SK-N-SH (cell line): ENCODE measurements around the gene PRKCI. TPM values are rescaled to one million over a fixed set of nuclear protein-coding genes. Genes with fewer than 3 reads are reported as not detected.
"Not testable (repeated sequence)": the region's sequence is repeated elsewhere in the genome, so short reads cannot be mapped to it uniquely, and the experiment has no call there.

ENCODE experiments used
- CTCF ChIA-PET: fragments of 300-600, 350-600 bp; formaldehyde crosslinking; extraction: SDS; loops from one replicate; lab custom pipeline; 2021; lab: Yijun Ruan, JAX
- POLR2A ChIA-PET: fragments of 350-600 bp; sonication (Branson Sonifier 250); formaldehyde crosslinking; extraction: SDS; loops from one replicate; lab custom pipeline; 2020; ENCODE audit warnings: antibody characterized with exemption, inconsistent platforms; lab: Yijun Ruan, JAX
- DNase-seq: peaks from one replicate; pipeline ENCODE4 v3.0.0; 2012
- H2AFZ ChIP-seq: fragments of 200-600 bp; sonication (generic); 2 replicates; pipeline ENCODE4 v1.8.1; 2016; ENCODE audit warnings: antibody characterized with exemption, mild to moderate bottlenecking, low read depth
- H3F3A ChIP-seq: fragments of 200-600 bp; sonication (generic); replicated peaks from 2 replicates; pipeline ENCODE3; 2016; ENCODE audit warnings: antibody characterized with exemption, mild to moderate bottlenecking; ENCODE audit not compliant: insufficient read depth
- H3K27ac ChIP-seq, 2 experiments: fragments of 200-500 bp in 1 of 2; fragments of 200-600 bp in 1 of 2; sonication (Bioruptor generic) in 1 of 2; sonication (generic), shearing (Covaris generic) in 1 of 2; 2 replicates each; pipeline versions ENCODE4 v1.5.1 to v1.6.1; 2014 to 2016; ENCODE audit warnings: low read depth in 2 of 2, inconsistent platforms in 1 of 2, low read length in 1 of 2, mild to moderate bottlenecking in 1 of 2, mixed read lengths in 1 of 2
- H3K27me3 ChIP-seq: fragments of 200-600 bp; sonication (generic), shearing (Covaris generic); 2 replicates; pipeline ENCODE4 v1.6.1; 2016; ENCODE audit warnings: mixed run types; ENCODE audit not compliant: insufficient read depth
- H3K36me3 ChIP-seq, 2 experiments: fragments of 200-500 bp in 1 of 2; fragments of 200-600 bp in 1 of 2; sonication (Bioruptor generic) in 1 of 2; sonication (generic) in 1 of 2; replicated peaks in 1 of 2; 2 replicates each; pipeline versions ENCODE3 to v1.5.1; 2014 to 2016; ENCODE audit warnings: low read length in 1 of 2, mild to moderate bottlenecking in 1 of 2; ENCODE audit not compliant: insufficient read depth in 2 of 2, control insufficient read depth in 1 of 2
- H3K4me1 ChIP-seq, 2 experiments: fragments of 200-500 bp in 1 of 2; fragments of 200-600 bp in 1 of 2; sonication (Bioruptor generic) in 1 of 2; sonication (generic), shearing (Covaris generic) in 1 of 2; 2 replicates each; pipeline versions ENCODE4 v1.5.1 to v1.6.1; 2014 to 2016; ENCODE audit warnings: low read depth in 1 of 2, low read length in 1 of 2, mixed run types in 1 of 2; ENCODE audit not compliant: insufficient read depth in 2 of 2, control insufficient read depth in 1 of 2
- H3K4me2 ChIP-seq: fragments of 200-600 bp; sonication (generic), shearing (Covaris generic); 2 replicates; pipeline ENCODE4 v1.6.1; 2017; ENCODE audit warnings: mixed run types
- H3K4me3 ChIP-seq, 2 experiments: fragments of 200-500 bp in 1 of 2; fragments of 200-600 bp in 1 of 2; sonication (Bioruptor generic) in 1 of 2; sonication (generic), shearing (Covaris generic) in 1 of 2; 2 replicates each; pipeline versions ENCODE4 v1.5.1 to v1.8.1; 2014 to 2016; ENCODE audit warnings: low read depth in 2 of 2, inconsistent platforms in 1 of 2, low read length in 1 of 2, mild to moderate bottlenecking in 1 of 2, mixed read lengths in 1 of 2, moderate library complexity in 1 of 2
- H3K79me2 ChIP-seq: fragments of 200-600 bp; sonication (generic); 2 replicates; pipeline ENCODE4 v1.8.1; 2017; ENCODE audit warnings: mild to moderate bottlenecking; ENCODE audit not compliant: insufficient read depth
- H3K9ac ChIP-seq: fragments of 200-600 bp; sonication (generic); 2 replicates; pipeline ENCODE4 v1.6.1; 2017; ENCODE audit warnings: mixed run types
- H3K9me2 ChIP-seq: fragments of 200-600 bp; sonication (generic); 2 replicates; pipeline ENCODE4 v1.6.1; 2017; ENCODE audit warnings: mixed run types
- H3K9me3 ChIP-seq: fragments of 200-600 bp; sonication (generic); 2 replicates; pipeline ENCODE4 v1.6.1; 2017; ENCODE audit warnings: mixed run types, mild to moderate bottlenecking, moderate library complexity
- H4K20me1 ChIP-seq: fragments of 200-600 bp; sonication (generic); 2 replicates; pipeline ENCODE4 v1.6.1; 2017; ENCODE audit warnings: mild to moderate bottlenecking, mixed run types; ENCODE audit not compliant: insufficient read depth
- EP300 ChIP-seq, 2 experiments: IDR thresholded peaks; 2 replicates each; pipeline versions ENCODE4 v1.4.0 to v1.6.1; 2012; ENCODE audit warnings: borderline replicate concordance in 1 of 2, low read depth in 1 of 2, low read length in 1 of 2
- EZH2phosphoT487 ChIP-seq: fragments of 200-600 bp; sonication (generic); IDR thresholded peaks from 2 replicates; pipeline ENCODE4 v1.6.1; 2017; ENCODE audit warnings: low read depth, mixed run types, mild to moderate bottlenecking, antibody characterized with exemption, moderate library complexity, borderline replicate concordance
- FOSL2 ChIP-seq: IDR thresholded peaks from 2 replicates; pipeline ENCODE4 v1.4.0; 2012; ENCODE audit warnings: low read depth, mild to moderate bottlenecking, moderate library complexity, borderline replicate concordance
- GABPA ChIP-seq: IDR thresholded peaks from 2 replicates; pipeline ENCODE4 v1.4.0; 2012; ENCODE audit warnings: low read depth, mild to moderate bottlenecking
- NFIC ChIP-seq: IDR thresholded peaks from 2 replicates; pipeline ENCODE4 v1.4.0; 2012; ENCODE audit warnings: borderline replicate concordance
- NRF1 ChIP-seq: IDR thresholded peaks from 2 replicates; pipeline ENCODE4 v1.6.1; 2012; ENCODE audit warnings: low read depth, mild to moderate bottlenecking, low read length
- YY1 ChIP-seq: IDR thresholded peaks from 2 replicates; pipeline ENCODE4 v1.4.0; 2012; ENCODE audit warnings: low read depth, mild to moderate bottlenecking
- WGBS: methylation state at CpG from one replicate; pipeline ENCODE4 v1.1.6; 2017; ENCODE audit warnings: low lambda C conversion rate; 5-methylcytosine and 5-hydroxymethylcytosine counted together
- polyA plus RNA-seq, 3 experiments: library from polyadenylated mRNA; depleted of rRNA; stranded (reverse); fragments of >200 nt; gene quantifications; 2 replicates each; pipeline ENCODE4 v1.2.3, GENCODE V29; 2012
- TF ChIP-seq, protein P1 (sequence below): IDR thresholded peaks from 2 replicates; pipeline ENCODE4 v1.6.1; 2012; ENCODE audit warnings: mild to moderate bottlenecking, low read depth, low read length, moderate library complexity
- TF ChIP-seq, protein P2 (sequence below): fragments of 150-350 bp; IDR thresholded peaks from 2 replicates; pipeline ENCODE4 v1.6.1; 2017; ENCODE audit warnings: antibody characterized with exemption, low read length, low read depth, borderline replicate concordance

The PRKCI gene
- polyA plus RNA-seq, 1 of the 3 experiments (the other 2 are of a cell fraction) = 10.1 TPM

DNA sequence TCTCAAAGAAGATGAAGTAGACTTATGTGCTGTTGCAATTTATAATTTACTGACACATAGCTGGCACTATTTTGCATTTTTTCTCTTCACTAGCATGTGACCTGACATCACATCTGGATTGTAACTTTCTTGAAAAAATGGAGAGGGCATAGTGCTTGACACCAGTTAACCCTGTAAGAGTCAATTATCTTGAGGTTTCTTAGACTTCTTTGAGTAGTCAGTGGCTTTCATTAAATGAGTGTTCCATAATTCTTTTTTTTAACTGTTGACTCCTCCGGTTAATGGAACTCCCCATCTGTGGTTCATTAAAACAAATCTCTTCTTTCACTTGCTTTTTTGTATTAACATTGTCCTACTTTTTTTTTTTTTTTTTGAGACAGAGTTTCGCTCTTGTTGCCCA lies 16.9 kb upstream of the PRKCI start:
- Histone ChIP-seq H3K4me3 (no peak overlapping the region), H3F3A (no peaks in the 10 kb centered on the region), H3K4me2 (no peak overlapping the region), H3K27ac (no peak overlapping the region), H2AFZ (no peak overlapping the region), H3K79me2 (no peaks in the 10 kb centered on the region), H3K9me3 (no peaks in the 10 kb centered on the region), H3K9me2 (no peaks in the 10 kb centered on the region), H4K20me1 (no peaks in the 10 kb centered on the region), H3K9ac (no peak overlapping the region), H3K27me3 (no peaks in the 10 kb centered on the region), H3K4me1 (no peaks in the 10 kb centered on the region), H3K36me3 (no peaks in the 10 kb centered on the region)
- CTCF ChIA-PET = no interaction called here
- POLR2A ChIA-PET = no interaction called here
- DNase-seq = no peak
- TF ChIP-seq NFIC = no peak
- no peak for TF ChIP-seq EZH2phosphoT487
- TF ChIP-seq YY1 = no peak
- TF ChIP-seq EP300 (IDR thresholded peaks at IDR 0.05; ENCODE audit: borderline replicate concordance in 1 of 2, low read depth in 1 of 2, low read length in 1 of 2) = no peak
- TF ChIP-seq, protein P1, sequence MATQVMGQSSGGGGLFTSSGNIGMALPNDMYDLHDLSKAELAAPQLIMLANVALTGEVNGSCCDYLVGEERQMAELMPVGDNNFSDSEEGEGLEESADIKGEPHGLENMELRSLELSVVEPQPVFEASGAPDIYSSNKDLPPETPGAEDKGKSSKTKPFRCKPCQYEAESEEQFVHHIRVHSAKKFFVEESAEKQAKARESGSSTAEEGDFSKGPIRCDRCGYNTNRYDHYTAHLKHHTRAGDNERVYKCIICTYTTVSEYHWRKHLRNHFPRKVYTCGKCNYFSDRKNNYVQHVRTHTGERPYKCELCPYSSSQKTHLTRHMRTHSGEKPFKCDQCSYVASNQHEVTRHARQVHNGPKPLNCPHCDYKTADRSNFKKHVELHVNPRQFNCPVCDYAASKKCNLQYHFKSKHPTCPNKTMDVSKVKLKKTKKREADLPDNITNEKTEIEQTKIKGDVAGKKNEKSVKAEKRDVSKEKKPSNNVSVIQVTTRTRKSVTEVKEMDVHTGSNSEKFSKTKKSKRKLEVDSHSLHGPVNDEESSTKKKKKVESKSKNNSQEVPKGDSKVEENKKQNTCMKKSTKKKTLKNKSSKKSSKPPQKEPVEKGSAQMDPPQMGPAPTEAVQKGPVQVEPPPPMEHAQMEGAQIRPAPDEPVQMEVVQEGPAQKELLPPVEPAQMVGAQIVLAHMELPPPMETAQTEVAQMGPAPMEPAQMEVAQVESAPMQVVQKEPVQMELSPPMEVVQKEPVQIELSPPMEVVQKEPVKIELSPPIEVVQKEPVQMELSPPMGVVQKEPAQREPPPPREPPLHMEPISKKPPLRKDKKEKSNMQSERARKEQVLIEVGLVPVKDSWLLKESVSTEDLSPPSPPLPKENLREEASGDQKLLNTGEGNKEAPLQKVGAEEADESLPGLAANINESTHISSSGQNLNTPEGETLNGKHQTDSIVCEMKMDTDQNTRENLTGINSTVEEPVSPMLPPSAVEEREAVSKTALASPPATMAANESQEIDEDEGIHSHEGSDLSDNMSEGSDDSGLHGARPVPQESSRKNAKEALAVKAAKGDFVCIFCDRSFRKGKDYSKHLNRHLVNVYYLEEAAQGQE = no peak
- TF ChIP-seq NRF1 = no peak
- no peak for TF ChIP-seq GABPA
- TF ChIP-seq, protein P2, sequence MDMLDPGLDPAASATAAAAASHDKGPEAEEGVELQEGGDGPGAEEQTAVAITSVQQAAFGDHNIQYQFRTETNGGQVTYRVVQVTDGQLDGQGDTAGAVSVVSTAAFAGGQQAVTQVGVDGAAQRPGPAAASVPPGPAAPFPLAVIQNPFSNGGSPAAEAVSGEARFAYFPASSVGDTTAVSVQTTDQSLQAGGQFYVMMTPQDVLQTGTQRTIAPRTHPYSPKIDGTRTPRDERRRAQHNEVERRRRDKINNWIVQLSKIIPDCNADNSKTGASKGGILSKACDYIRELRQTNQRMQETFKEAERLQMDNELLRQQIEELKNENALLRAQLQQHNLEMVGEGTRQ = no peak
- TF ChIP-seq FOSL2 = no peak
- 74% methylated on average over 2 of the region's 2 CpGs for WGBS

DNA sequence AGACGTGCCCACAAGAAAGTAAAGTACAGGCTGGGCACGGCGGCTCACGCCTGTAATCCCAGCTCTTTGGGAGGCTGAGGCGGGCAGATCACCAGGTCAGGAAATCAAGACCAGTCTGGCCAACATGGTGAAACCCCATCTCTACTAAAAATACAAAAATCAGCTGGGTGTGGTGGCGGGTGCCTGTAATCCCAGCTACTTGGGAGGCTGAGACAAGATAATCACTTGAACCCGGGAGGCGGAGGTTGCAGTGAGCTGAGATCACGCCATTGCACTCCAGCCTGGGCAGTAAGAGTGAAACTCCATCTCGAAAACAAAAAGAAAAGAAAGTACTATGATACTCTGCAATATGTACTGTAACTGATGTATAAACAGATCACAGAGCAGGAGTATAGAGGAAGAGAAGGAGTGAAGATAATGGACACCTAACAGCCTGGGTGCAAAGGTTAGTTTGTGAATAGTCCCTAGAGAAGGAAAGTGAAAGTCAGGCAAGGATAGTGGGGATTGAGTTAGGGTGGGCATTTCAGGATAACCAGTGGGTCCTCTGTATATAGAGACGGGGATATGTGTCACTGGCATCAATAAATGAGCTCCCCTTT lies 16.0 kb upstream of the PRKCI start:
- H3K27me3 ChIP-seq, H3K36me3 ChIP-seq, POLR2A ChIA-PET, H3K4me2 ChIP-seq, CTCF ChIA-PET, H4K20me1 ChIP-seq, H3K4me3 ChIP-seq, H3K9me2 ChIP-seq, H3F3A ChIP-seq, H3K27ac ChIP-seq, DNase-seq, H3K9ac ChIP-seq, H2AFZ ChIP-seq, H3K79me2 ChIP-seq, H3K4me1 ChIP-seq, H3K9me3 ChIP-seq: not testable (repeated sequence)
- 88% methylated on average over 11 of the region's 11 CpGs for WGBS
